T-helper 1 cell treated with Interleukin-12 subunit alpha and Interleukin-12 subunit beta and Interleukin-4 antibody, amounts not matched to agents 30 μg/mL and 1 μg/mL, for 36 hours (primary cell): Measurements from ENCODE around the gene HOXC12.

Experiments
- H3K27ac Mint-ChIP-seq: one replicate; pipeline ENCODE4 v1.8.0; 2021; ENCODE audit warnings: mild to moderate bottlenecking, mixed read lengths
- H3K27me3 Mint-ChIP-seq: one replicate; pipeline ENCODE4 v1.8.0; 2021; ENCODE audit warnings: low read depth, mixed read lengths
- H3K36me3 Mint-ChIP-seq: one replicate; pipeline ENCODE4 v1.8.0; 2021; ENCODE audit warnings: low read depth, mixed read lengths
- H3K4me1 Mint-ChIP-seq: one replicate; pipeline ENCODE4 v1.8.0; 2021; ENCODE audit warnings: low read depth, mixed read lengths
- H3K4me3 Mint-ChIP-seq: one replicate; pipeline ENCODE4 v1.8.0; 2021; ENCODE audit warnings: mild to moderate bottlenecking, moderate library complexity, mixed read lengths
- H3K9me3 Mint-ChIP-seq: one replicate; pipeline ENCODE4 v1.8.0; 2021; ENCODE audit warnings: mixed read lengths

The HOXC12 gene

GRCh38 chr12:53978477-53979356 lies 24.0 kb downstream of the HOXC12 start:
- Mint-ChIP-seq H3K27ac (no peak overlapping the region), H3K27me3 (peaks cover 92% of the 10 kb centered on the region), H3K4me3 (no peak overlapping the region), H3K4me1 (peaks cover 3% of the 10 kb centered on the region), H3K36me3 (peaks cover 3% of the 10 kb centered on the region), H3K9me3 (no peaks in the 10 kb centered on the region)

- no peaks in the 10 kb centered on the region for H3K9me3 Mint-ChIP-seq
- H3K36me3 Mint-ChIP-seq, result peaks cover 3% of the 10 kb centered on the region
- no peak overlapping the region for H3K27ac Mint-ChIP-seq
- peaks cover 97% of the 10 kb centered on the region for H3K27me3 Mint-ChIP-seq
- H3K4me3 Mint-ChIP-seq, result no peak overlapping the region
- H3K4me1 Mint-ChIP-seq, result peaks cover 7% of the 10 kb centered on the region
These were observed 25.6 kb downstream of the HOXC12 start for GRCh38 chr12:53980104-53980801.

GRCh38 chr12:53980802-53981496 lies 26.2 kb downstream of the HOXC12 start:
- Mint-ChIP-seq H3K4me1 (peaks cover 7% of the 10 kb centered on the region), H3K4me3 (no peak overlapping the region), H3K9me3 (no peaks in the 10 kb centered on the region), H3K36me3 (peaks cover 1% of the 10 kb centered on the region), H3K27me3 (peaks cover 95% of the 10 kb centered on the region), H3K27ac (peak overlapping the region; percentile 17)

- Mint-ChIP-seq H3K27ac (peak overlapping the region; percentile 26), H3K4me1 (peaks cover 10% of the 10 kb centered on the region), H3K36me3 (peaks cover 1% of the 10 kb centered on the region), H3K4me3 (no peak overlapping the region), H3K27me3 (peaks cover 95% of the 10 kb centered on the region), H3K9me3 (no peaks in the 10 kb centered on the region)
These were observed 27.2 kb downstream of the HOXC12 start for GRCh38 chr12:53981634-53982565.

GRCh38 chr12:53982648-53983567 lies 28.2 kb downstream of the HOXC12 start:
- Mint-ChIP-seq H3K4me1 (peaks cover 10% of the 10 kb centered on the region), H3K27me3 (peaks cover 95% of the 10 kb centered on the region), H3K9me3 (no peaks in the 10 kb centered on the region), H3K4me3 (no peak overlapping the region), H3K27ac (peak overlapping the region; percentile 29), H3K36me3 (peaks cover 1% of the 10 kb centered on the region)

- H3K9me3 Mint-ChIP-seq, result no peaks in the 10 kb centered on the region
- no peak overlapping the region for H3K4me3 Mint-ChIP-seq
- peaks cover 95% of the 10 kb centered on the region for H3K27me3 Mint-ChIP-seq
- peak overlapping the region; percentile 41 for H3K27ac Mint-ChIP-seq
- peaks cover 1% of the 10 kb centered on the region for H3K36me3 Mint-ChIP-seq
- peaks cover 12% of the 10 kb centered on the region for H3K4me1 Mint-ChIP-seq
These were observed 28.9 kb downstream of the HOXC12 start for GRCh38 chr12:53983568-53983949.

GRCh38 chr12:53983950-53984572 lies 29.4 kb downstream of the HOXC12 start:
- H3K9me3 Mint-ChIP-seq, result no peaks in the 10 kb centered on the region
- peaks cover 95% of the 10 kb centered on the region for H3K27me3 Mint-ChIP-seq
- H3K4me1 Mint-ChIP-seq, result peaks cover 15% of the 10 kb centered on the region
- H3K27ac Mint-ChIP-seq, result peak overlapping the region; percentile 41
- no peak overlapping the region for H3K4me3 Mint-ChIP-seq
- peaks cover 1% of the 10 kb centered on the region for H3K36me3 Mint-ChIP-seq

GRCh38 chr12:53984901-53985691 lies 30.4 kb downstream of the HOXC12 start, which contains the start of gene HOXC10:
HOXC10 (plus strand) TSS chr12:53985146; CDS start chr12:53985260, 114 bp downstream.
- H3K27ac Mint-ChIP-seq, result peak within 1 kb of the TSS; percentile 78

GRCh38 chr12:53985692-53985993 lies 30.9 kb downstream of the HOXC12 start:
- Mint-ChIP-seq H3K27me3 (peaks cover 95% of the 10 kb centered on the region), H3K4me1 (peaks cover 26% of the 10 kb centered on the region), H3K27ac (no peak overlapping the region), H3K36me3 (no peaks in the 10 kb centered on the region), H3K4me3 (no peak overlapping the region), H3K9me3 (no peaks in the 10 kb centered on the region)

More at GRCh38 chr12:53984901-53985691, 30.4 kb downstream of the HOXC12 start, which contains the start of gene HOXC10:
- Mint-ChIP-seq H3K27me3 (peaks cover 95% of the 10 kb centered on the region), H3K4me1 (peaks cover 23% of the 10 kb centered on the region), H3K36me3 (peaks cover 1% of the 10 kb centered on the region), H3K9me3 (no peaks in the 10 kb centered on the region), H3K4me3 (peak within 1 kb of the TSS; percentile 38)

GRCh38 chr12:53985994-53986685 lies 31.4 kb downstream of the HOXC12 start:
- Mint-ChIP-seq H3K9me3 (no peaks in the 10 kb centered on the region), H3K27me3 (peaks cover 95% of the 10 kb centered on the region), H3K4me3 (no peak overlapping the region), H3K27ac (peak overlapping the region; percentile 31), H3K36me3 (no peaks in the 10 kb centered on the region), H3K4me1 (peaks cover 26% of the 10 kb centered on the region)

GRCh38 chr12:53986686-53987483 lies 32.2 kb downstream of the HOXC12 start:
- H3K4me1 Mint-ChIP-seq, result peaks cover 26% of the 10 kb centered on the region
- H3K27ac Mint-ChIP-seq, result no peak overlapping the region
- H3K9me3 Mint-ChIP-seq, result no peaks in the 10 kb centered on the region
- H3K27me3 Mint-ChIP-seq, result peaks cover 95% of the 10 kb centered on the region
- no peak overlapping the region for H3K4me3 Mint-ChIP-seq
- no peaks in the 10 kb centered on the region for H3K36me3 Mint-ChIP-seq
